Large intestine (tissue), 3 donors: ENCODE results near the gene PIGR. TPM values are rescaled to one million over a fixed set of nuclear protein-coding genes. Genes with fewer than 3 reads are reported as not detected.
A peak's percentile ranks its signal among the peaks of the same experiment; 100 is the strongest.

Experiments used
- DNase-seq, 2 donors: peaks; one replicate each; pipeline versions ENCODE4 v3.0.0 to v3.0.0-alpha.2; 2013
- H3K27ac ChIP-seq: one replicate; pipeline ENCODE4 v1.5.1; 2013; ENCODE audit warnings: low read length
- H3K27me3 ChIP-seq: 2 replicates; pipeline ENCODE4 v1.6.1; 2013; ENCODE audit warnings: low read length; ENCODE audit not compliant: control insufficient read depth, insufficient read depth
- H3K36me3 ChIP-seq: 2 replicates; pipeline ENCODE4 v1.6.1; 2013; ENCODE audit warnings: low read length; ENCODE audit not compliant: control insufficient read depth, insufficient read depth
- H3K4me1 ChIP-seq: one replicate; pipeline ENCODE4 v1.6.1; 2013; ENCODE audit warnings: low read length; ENCODE audit not compliant: control insufficient read depth, insufficient read depth
- H3K4me3 ChIP-seq: one replicate; pipeline ENCODE4 v1.5.1; 2013; ENCODE audit warnings: low read length
- H3K9me3 ChIP-seq: one replicate; pipeline ENCODE4 v1.6.1; 2013; ENCODE audit warnings: mild to moderate bottlenecking, low read depth, low read length, moderate library complexity; ENCODE audit not compliant: control insufficient read depth
- WGBS: methylation state at CpG from one replicate; pipeline ENCODE4 v1.1.5; 2013; ENCODE audit warnings: low lambda C conversion rate; ENCODE audit not compliant: insufficient coverage; 5-methylcytosine and 5-hydroxymethylcytosine counted together
- polyA plus RNA-seq: library from polyadenylated mRNA; unstranded; fragments of 120-200 nt; gene quantifications from one replicate; pipeline ENCODE4 v1.2.1, GENCODE V29; 2013

Gene PIGR
- polyA plus RNA-seq, 1 donor, result 23.7 TPM

DNA sequence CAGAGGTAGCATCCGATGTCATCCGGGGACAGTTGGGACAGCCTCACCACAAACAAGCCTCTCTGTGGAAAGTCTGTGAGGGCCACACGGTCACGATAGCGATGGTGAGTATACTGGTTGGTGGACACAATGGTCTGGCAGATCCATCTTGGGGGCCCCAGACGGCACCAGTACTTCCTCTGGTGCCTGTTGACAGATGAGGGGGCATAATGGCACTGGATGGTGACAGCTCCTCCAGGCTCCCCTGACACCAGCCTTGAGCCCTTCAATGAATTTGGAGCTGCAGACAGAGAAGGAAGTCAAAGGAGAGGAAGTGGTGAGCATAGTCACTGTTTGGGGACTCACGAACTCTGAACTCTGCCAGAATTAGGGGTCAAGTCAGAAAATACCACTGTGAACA is 16.0 kb upstream of the PIGR start:
- Histone ChIP-seq H3K27me3 (no peaks in the 10 kb centered on the region), H3K4me3 (no peak overlapping the region), H3K4me1 (peaks cover 23% of the 10 kb centered on the region), H3K9me3 (no peaks in the 10 kb centered on the region), H3K36me3 (no peaks in the 10 kb centered on the region), H3K27ac (no peak overlapping the region)
- no CpG with 5 or more reads among the region's 7 CpGs for WGBS
- DNase-seq, result no peak

GRCh38 chr1:206961668-206962067 is 15.4 kb upstream of the PIGR start:
- no peaks in the 10 kb centered on the region for H3K9me3 ChIP-seq
- no CpG with 5 or more reads among the region's 3 CpGs for WGBS
- H3K4me3 ChIP-seq, result no peak overlapping the region
- peaks cover 17% of the 10 kb centered on the region for H3K4me1 ChIP-seq
- no peak overlapping the region for H3K27ac ChIP-seq
- H3K27me3 ChIP-seq, result no peaks in the 10 kb centered on the region
- DNase-seq, result no peak
- no peaks in the 10 kb centered on the region for H3K36me3 ChIP-seq

DNA sequence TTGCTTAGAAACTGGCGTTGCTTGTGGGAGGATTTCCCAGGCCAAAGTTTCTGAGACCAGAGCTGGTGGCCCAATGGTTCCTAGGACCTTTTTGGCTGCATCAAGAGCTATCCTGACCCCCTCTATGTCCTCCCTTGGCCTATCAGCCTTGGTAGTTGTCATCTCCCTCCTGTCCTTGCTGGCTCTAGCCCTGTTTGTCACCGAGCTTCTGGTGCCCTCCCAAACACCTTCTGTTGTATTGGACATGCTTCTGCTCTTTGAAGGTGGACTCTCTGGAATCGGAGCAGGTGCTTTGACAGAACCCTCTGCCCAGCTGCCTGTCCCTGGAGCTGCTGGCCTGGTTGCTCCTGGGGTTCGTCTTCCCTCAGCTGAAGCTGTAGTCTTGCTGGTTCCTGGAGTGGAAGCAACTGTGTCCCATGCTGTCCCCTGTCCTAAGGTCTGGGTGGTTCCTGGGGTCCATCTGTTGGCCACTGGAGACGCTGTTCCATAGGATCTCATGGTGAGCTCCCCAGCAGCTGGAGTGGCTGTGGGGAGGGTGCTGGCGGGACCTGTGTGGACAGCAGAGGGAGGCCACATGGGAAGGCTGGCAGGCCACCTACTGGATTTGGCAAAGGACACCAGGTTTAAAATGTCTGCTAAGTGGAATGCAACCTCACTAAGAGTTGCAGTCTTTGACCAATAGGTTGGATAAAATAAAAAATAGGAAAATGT is 14.6 kb upstream of the PIGR start:
- Histone ChIP-seq H3K36me3 (no peaks in the 10 kb centered on the region), H3K27me3 (no peaks in the 10 kb centered on the region), H3K4me3 (no peak overlapping the region), H3K4me1 (peaks cover 24% of the 10 kb centered on the region), H3K27ac (no peak overlapping the region), H3K9me3 (no peaks in the 10 kb centered on the region)
- no CpG with 5 or more reads among the region's 6 CpGs for WGBS
- no peak for DNase-seq

DNA sequence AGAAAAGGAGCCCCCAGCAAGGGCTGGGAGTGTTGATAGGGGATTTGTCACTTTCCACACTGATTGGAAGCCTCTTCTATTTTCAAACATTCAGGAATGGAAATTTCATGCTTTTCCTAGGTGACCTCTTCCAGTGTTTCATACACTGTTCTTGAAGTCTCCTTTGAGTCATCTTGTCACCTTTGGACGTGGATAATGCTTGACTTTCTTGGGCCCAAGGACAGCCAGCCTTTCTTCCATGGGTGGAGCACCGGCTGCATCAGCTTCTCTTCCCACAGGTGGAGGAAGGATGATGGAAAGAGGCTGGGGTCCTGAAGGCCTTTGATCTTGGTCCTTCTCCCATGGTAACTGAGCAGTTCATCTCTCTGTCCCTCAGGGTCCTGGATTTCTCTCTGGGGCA is 11.9 kb upstream of the PIGR start:
- peaks cover 41% of the 10 kb centered on the region for H3K4me1 ChIP-seq
- no peak overlapping the region for H3K4me3 ChIP-seq
- H3K9me3 ChIP-seq, result no peaks in the 10 kb centered on the region
- peak in 1 of 2 donors; percentile 57 for DNase-seq
- no CpG with 5 or more reads among the region's 2 CpGs for WGBS
- no peak overlapping the region for H3K27ac ChIP-seq
- no peaks in the 10 kb centered on the region for H3K27me3 ChIP-seq
- H3K36me3 ChIP-seq, result no peaks in the 10 kb centered on the region

DNA sequence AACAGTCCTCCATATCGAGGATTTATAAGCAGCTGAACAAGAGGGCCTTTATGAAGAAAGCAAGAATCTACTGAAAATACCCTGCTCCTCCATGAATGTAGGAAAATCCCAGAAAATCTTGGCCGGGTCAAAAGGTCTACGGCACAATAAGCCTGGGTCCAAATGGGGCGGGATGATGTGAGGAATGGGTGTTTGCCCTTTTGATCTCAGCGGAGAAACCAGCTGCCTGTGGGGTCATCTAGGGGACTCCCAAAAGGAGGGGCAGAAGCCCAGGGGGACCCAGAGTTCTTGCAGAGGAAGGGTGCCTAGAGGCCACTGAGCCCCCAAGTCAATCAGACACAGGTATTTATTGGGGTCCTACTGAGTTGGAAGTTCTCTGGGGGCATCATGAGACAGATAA is 11.4 kb upstream of the PIGR start:
- no peaks in the 10 kb centered on the region for H3K9me3 ChIP-seq
- peaks cover 46% of the 10 kb centered on the region for H3K4me1 ChIP-seq
- no peak overlapping the region for H3K27ac ChIP-seq
- DNase-seq, result no peak
- H3K4me3 ChIP-seq, result no peak overlapping the region
- WGBS, result no CpG with 5 or more reads among the region's 5 CpGs
- H3K27me3 ChIP-seq, result no peaks in the 10 kb centered on the region
- H3K36me3 ChIP-seq, result no peaks in the 10 kb centered on the region

DNA sequence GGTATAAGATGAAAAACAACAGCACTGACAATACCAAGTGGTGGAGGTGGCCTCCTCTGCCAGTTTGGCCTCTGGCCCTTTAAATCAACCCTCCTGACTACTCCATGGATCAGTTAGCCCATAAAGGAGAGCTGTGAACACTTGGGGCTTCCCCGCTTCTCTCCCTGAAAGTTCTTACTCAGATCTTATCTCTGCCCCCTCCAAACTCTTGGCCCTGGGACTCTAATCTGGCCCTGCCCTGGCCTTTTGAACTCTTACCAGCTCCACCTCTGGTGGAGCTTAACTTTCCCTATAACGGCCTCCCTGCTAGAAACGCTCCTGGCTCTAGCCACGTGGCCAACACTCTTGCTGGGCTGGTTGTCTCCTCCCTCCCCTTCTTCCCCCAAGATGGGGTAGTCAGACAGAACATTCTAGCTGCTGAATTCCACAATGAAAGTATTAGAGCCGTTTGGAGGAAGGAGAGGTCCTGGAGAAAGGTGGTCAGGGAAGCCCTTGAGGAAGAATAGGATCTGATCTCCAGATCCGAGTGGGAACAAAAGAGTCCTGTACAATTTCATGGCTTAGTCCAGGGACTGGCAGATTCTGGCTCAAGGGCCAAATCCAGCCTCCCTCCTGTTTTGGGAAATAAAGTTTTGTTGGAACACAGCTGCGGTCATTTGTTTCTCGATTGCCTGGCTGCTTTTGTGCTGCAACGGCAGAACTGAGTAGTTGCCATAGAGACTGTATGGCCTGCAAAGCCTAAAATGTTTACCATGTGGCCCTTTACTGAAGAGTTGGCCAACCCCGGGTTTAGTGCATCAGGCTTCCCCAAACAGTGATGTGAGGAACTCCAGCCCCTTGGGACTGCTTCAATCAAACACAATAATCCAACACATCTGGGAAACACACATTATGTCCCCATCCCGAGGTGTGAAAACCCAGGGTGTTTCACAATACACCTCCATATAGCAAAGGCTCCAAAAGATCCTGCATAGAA is 9.5 kb upstream of the PIGR start:
- Histone ChIP-seq H3K36me3 (no peaks in the 10 kb centered on the region), H3K9me3 (no peaks in the 10 kb centered on the region), H3K4me3 (no peak overlapping the region), H3K27ac (peak overlapping the region; percentile 39), H3K27me3 (no peaks in the 10 kb centered on the region), H3K4me1 (peaks cover 64% of the 10 kb centered on the region)
- 17% methylated on average over 1 of the region's 11 CpGs for WGBS
- peak in 1 of 2 donors; percentile 90 for DNase-seq

DNA sequence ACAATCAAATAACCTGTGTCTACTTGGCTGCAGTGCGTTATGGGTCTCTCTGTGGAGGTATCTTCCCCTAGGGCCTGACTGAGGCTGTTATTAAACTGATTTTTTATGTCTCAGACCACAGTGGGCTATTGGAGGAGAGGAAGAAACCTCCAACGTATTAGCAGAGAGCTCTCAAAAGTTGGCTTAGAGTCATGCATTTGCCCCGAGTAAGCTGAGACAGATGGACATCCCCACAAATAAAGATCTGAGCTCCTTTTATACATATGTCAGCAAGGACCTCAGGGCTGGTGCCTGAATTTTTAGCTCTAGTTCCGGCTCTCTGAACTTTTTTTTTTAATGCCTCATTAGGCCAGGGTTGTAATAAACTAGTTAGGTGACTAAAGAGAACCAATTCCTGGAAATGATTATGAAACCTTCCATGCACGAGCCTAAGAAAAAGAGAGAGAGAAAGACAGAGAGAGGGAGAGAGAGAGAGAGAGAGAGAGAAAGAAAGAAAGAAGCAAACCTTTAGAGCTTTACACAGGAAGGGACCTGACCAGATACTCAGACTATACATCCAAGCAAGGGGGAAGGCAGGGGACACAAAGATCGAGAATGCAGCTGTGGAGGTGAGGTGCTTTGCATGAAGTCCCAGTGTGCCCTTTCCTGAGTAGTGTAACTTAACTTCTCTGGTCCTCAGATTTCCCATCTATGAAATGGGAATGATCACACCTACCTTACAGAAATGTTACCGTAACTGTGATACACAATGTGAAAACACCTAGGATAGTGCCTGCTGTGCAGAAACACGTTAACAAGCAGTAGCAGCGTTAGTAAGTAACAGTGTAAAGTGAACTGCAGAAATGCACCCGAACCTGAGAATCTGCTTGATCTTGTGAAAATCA is 8.4 kb upstream of the PIGR start:
- peaks cover 71% of the 10 kb centered on the region for H3K4me1 ChIP-seq
- peak in 1 of 2 donors; percentile 70 for DNase-seq
- 40% methylated on average over 2 of the region's 10 CpGs for WGBS

GRCh38 chr1:206953626-206954025 is 7.4 kb upstream of the PIGR start:
- DNase-seq, result no peak
- Histone ChIP-seq H3K27ac (peak overlapping the region; percentile 80), H3K9me3 (no peaks in the 10 kb centered on the region), H3K4me1 (peaks cover 71% of the 10 kb centered on the region), H3K4me3 (no peak overlapping the region), H3K36me3 (no peaks in the 10 kb centered on the region), H3K27me3 (no peaks in the 10 kb centered on the region)
- no CpG with 5 or more reads among the region's 2 CpGs for WGBS

More for the DNA sequence above, 8.4 kb upstream of the PIGR start:
- H3K27ac ChIP-seq, result peak overlapping the region; percentile 25
- no peaks in the 10 kb centered on the region for H3K36me3 ChIP-seq
- H3K9me3 ChIP-seq, result no peaks in the 10 kb centered on the region
- H3K27me3 ChIP-seq, result no peaks in the 10 kb centered on the region
- no peak overlapping the region for H3K4me3 ChIP-seq

DNA sequence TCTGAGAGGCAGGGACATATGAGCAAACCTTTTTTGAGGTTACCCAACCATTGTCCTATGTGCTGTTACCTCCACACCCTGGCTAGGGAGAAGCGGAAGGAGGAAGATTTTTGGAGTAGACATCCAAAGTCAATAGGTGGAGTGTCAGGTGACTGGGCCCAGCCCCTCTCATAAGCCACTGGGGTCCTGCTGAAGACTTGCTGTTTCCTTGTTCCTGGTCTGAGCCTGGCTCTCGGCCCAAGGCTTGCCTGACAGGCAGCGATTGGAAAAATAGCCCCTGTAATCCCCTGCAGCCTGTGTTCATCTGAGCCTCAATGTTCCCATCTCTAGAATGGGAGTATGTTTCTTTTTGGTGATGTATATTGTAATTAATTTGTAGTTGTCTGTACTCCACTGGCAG is 6.9 kb upstream of the PIGR start:
- Histone ChIP-seq H3K36me3 (no peaks in the 10 kb centered on the region), H3K9me3 (no peaks in the 10 kb centered on the region), H3K4me3 (no peak overlapping the region), H3K4me1 (peaks cover 71% of the 10 kb centered on the region), H3K27me3 (no peaks in the 10 kb centered on the region), H3K27ac (peak overlapping the region; percentile 80)
- no CpG with 5 or more reads among the region's 3 CpGs for WGBS
- DNase-seq, result peak in 1 of 2 donors; percentile 46

- peaks cover 65% of the 10 kb centered on the region for H3K4me1 ChIP-seq
- no peak overlapping the region for H3K4me3 ChIP-seq
- WGBS, result 20% methylated on average over 1 of the region's 4 CpGs
- H3K27ac ChIP-seq, result peak overlapping the region; percentile 80
- no peaks in the 10 kb centered on the region for H3K27me3 ChIP-seq
- no peaks in the 10 kb centered on the region for H3K36me3 ChIP-seq
- no peaks in the 10 kb centered on the region for H3K9me3 ChIP-seq
- DNase-seq, result peak in 1 of 2 donors; percentile 80
These were observed 5.9 kb upstream of the PIGR start for GRCh38 chr1:206952171-206952570.
